WTC11 (cell line): Measurements from ENCODE around the gene XBP1. TPM values are rescaled to one million over a fixed set of nuclear protein-coding genes. Genes with fewer than 3 reads are reported as not detected.
"Not testable (repeated sequence)": the region's sequence is repeated elsewhere in the genome, so short reads cannot be mapped to it uniquely, and the experiment has no call there.

ENCODE experiments used
- ATAC-seq: fragments of 200-7000 bp; cut with Tn5 transposase; 2 replicates; pipeline ENCODE4 v1.10.0; 2021; ENCODE audit warnings: mild to moderate bottlenecking, moderate library complexity
- CTCF ChIA-PET: fragments of 300-600 bp; sonication (Branson Sonifier 250); formaldehyde crosslinking; loops from one replicate; lab custom pipeline; 2021; ENCODE audit warnings: antibody characterized with exemption; lab: Charles Lee
- POLR2A ChIA-PET: fragments of 350-600 bp; sonication (Branson Sonifier 250); formaldehyde crosslinking; loops from one replicate; lab custom pipeline; 2021; ENCODE audit warnings: antibody characterized with exemption; lab: Charles Lee
- DNase-seq: peaks from one replicate; pipeline ENCODE4 v3.0.0; 2021; ENCODE audit warnings: low spot score
- H3K27ac Mint-ChIP-seq: 2 replicates; pipeline ENCODE4 v1.8.0; 2021; ENCODE audit warnings: mixed read lengths
- H3K27me3 Mint-ChIP-seq: 2 replicates; pipeline ENCODE4 v1.8.0; 2021; ENCODE audit warnings: low read depth, mild to moderate bottlenecking, moderate library complexity, mixed read lengths
- H3K36me3 Mint-ChIP-seq: 2 replicates; pipeline ENCODE4 v1.8.0; 2021; ENCODE audit warnings: mixed read lengths
- H3K4me1 Mint-ChIP-seq: 2 replicates; pipeline ENCODE4 v1.8.0; 2022; ENCODE audit warnings: mixed read lengths
- H3K4me3 Mint-ChIP-seq: 2 replicates; pipeline ENCODE4 v1.8.0; 2021; ENCODE audit warnings: mild to moderate bottlenecking, moderate library complexity, mixed read lengths
- H3K9me3 Mint-ChIP-seq: 2 replicates; pipeline ENCODE4 v1.8.0; 2021; ENCODE audit warnings: mixed read lengths
- CBFB ChIP-seq: sonication (generic); formaldehyde crosslinking; IDR thresholded peaks from 2 replicates; pipeline ENCODE4 v1.8.1; 2022; ENCODE audit warnings: mild to moderate bottlenecking, low read depth, missing genetic modification reagents
- CREB1 ChIP-seq: sonication (generic); formaldehyde crosslinking; IDR thresholded peaks from 2 replicates; pipeline ENCODE4 v1.8.0; 2023; ENCODE audit warnings: mild to moderate bottlenecking, missing genetic modification reagents
- ETV6 ChIP-seq: sonication (generic); formaldehyde crosslinking; IDR thresholded peaks from 2 replicates; pipeline ENCODE4 v1.8.1; 2022; ENCODE audit warnings: mild to moderate bottlenecking, missing genetic modification reagents
- FOXK1 ChIP-seq: sonication (generic); formaldehyde crosslinking; IDR thresholded peaks from 2 replicates; pipeline ENCODE4 v1.8.0; 2022; ENCODE audit warnings: mild to moderate bottlenecking, moderate library complexity, missing genetic modification reagents
- GRHL2 ChIP-seq: fragments of 250-450 bp; sonication (Bioruptor Pico); IDR thresholded peaks from 2 replicates; pipeline ENCODE4 v1.8.0; 2022; ENCODE audit warnings: mild to moderate bottlenecking, moderate library complexity; ENCODE audit not compliant: insufficient replicate concordance, severe bottlenecking
- GTF2I ChIP-seq: fragments of 250-450 bp; sonication (Bioruptor Pico); conservative IDR thresholded peaks from 2 replicates; pipeline ENCODE4 v1.4.0; 2021; ENCODE audit warnings: mild to moderate bottlenecking
- IRF2 ChIP-seq: sonication (generic); formaldehyde crosslinking; IDR thresholded peaks from 2 replicates; pipeline ENCODE4 v1.8.0; 2022; ENCODE audit warnings: low read depth, missing genetic modification reagents, borderline replicate concordance
- JUN ChIP-seq: sonication (generic); formaldehyde crosslinking; IDR thresholded peaks from 2 replicates; pipeline ENCODE4 v1.8.0; 2023; ENCODE audit warnings: mild to moderate bottlenecking, missing genetic modification reagents
- MYBL2 ChIP-seq: sonication (generic); formaldehyde crosslinking; IDR thresholded peaks from 2 replicates; pipeline ENCODE4 v1.8.1; 2023; ENCODE audit warnings: mild to moderate bottlenecking, moderate library complexity, missing genetic modification reagents
- NR2C2 ChIP-seq: sonication (generic); formaldehyde crosslinking; IDR thresholded peaks from 2 replicates; pipeline ENCODE4 v1.8.0; 2022; ENCODE audit warnings: mild to moderate bottlenecking, missing genetic modification reagents
- OVOL2 ChIP-seq: fragments of 250-450 bp; sonication (Bioruptor Pico); IDR thresholded peaks from 2 replicates; pipeline ENCODE4 v1.9.0; 2021; ENCODE audit warnings: mild to moderate bottlenecking, borderline replicate concordance
- PRRX2 ChIP-seq: fragments of 250-450 bp; sonication (Bioruptor Pico); IDR thresholded peaks from 2 replicates; pipeline ENCODE4 v1.8.0; 2021; ENCODE audit warnings: mild to moderate bottlenecking
- TCF7 ChIP-seq: sonication (generic); formaldehyde crosslinking; IDR thresholded peaks from 2 replicates; pipeline ENCODE4 v1.8.0; 2022; ENCODE audit warnings: mild to moderate bottlenecking, low read depth, missing genetic modification reagents, moderate library complexity
- TEAD1 ChIP-seq: sonication (generic); formaldehyde crosslinking; IDR thresholded peaks from 2 replicates; pipeline ENCODE4 v1.8.0; 2022; ENCODE audit warnings: mild to moderate bottlenecking, missing genetic modification reagents
- TP53 ChIP-seq: sonication (generic); formaldehyde crosslinking; IDR thresholded peaks from 2 replicates; pipeline ENCODE4 v1.8.1; 2023; ENCODE audit warnings: mild to moderate bottlenecking, missing genetic modification reagents
- ZNF138 ChIP-seq: sonication (generic); formaldehyde crosslinking; conservative IDR thresholded peaks from 2 replicates; pipeline ENCODE4 v1.8.1; 2022; ENCODE audit warnings: mild to moderate bottlenecking, moderate library complexity, missing genetic modification reagents
- ZNF317 ChIP-seq: sonication (generic); formaldehyde crosslinking; IDR thresholded peaks from 2 replicates; pipeline ENCODE4 v1.8.1; 2023; ENCODE audit warnings: low read depth, mild to moderate bottlenecking, moderate library complexity, missing genetic modification reagents, borderline replicate concordance
- ZNF423 ChIP-seq: fragments of 250-450 bp; sonication (Bioruptor Pico); IDR thresholded peaks from 2 replicates; pipeline ENCODE4 v2.1.2; 2022; ENCODE audit warnings: mild to moderate bottlenecking, moderate library complexity
- total RNA-seq: library from RNA; stranded (reverse); gene quantifications from 3 replicates; pipeline ENCODE4 v1.2.3, GENCODE V29; 2021
- TF ChIP-seq, protein P1 (sequence below): sonication (generic); formaldehyde crosslinking; IDR thresholded peaks from 2 replicates; pipeline ENCODE4 v1.8.1; 2023; ENCODE audit warnings: mild to moderate bottlenecking, missing genetic modification reagents
- TF ChIP-seq, protein P2 (sequence below): sonication (generic); formaldehyde crosslinking; IDR thresholded peaks from 2 replicates; pipeline ENCODE4 v1.8.0; 2023; ENCODE audit warnings: missing genetic modification reagents
- TF ChIP-seq, protein P3 (sequence below): fragments of 250-450 bp; sonication (Bioruptor Pico); IDR thresholded peaks from 2 replicates; pipeline ENCODE4 v1.9.0; 2021; ENCODE audit warnings: mild to moderate bottlenecking
- TF ChIP-seq, protein P4 (sequence below): sonication (generic); formaldehyde crosslinking; conservative IDR thresholded peaks from 2 replicates; pipeline ENCODE4 v1.8.1; 2023; ENCODE audit warnings: mild to moderate bottlenecking, low read depth, missing genetic modification reagents, moderate library complexity

The XBP1 gene
- total RNA-seq, 1 experiment from 2014 or later: 127 TPM

DNA sequence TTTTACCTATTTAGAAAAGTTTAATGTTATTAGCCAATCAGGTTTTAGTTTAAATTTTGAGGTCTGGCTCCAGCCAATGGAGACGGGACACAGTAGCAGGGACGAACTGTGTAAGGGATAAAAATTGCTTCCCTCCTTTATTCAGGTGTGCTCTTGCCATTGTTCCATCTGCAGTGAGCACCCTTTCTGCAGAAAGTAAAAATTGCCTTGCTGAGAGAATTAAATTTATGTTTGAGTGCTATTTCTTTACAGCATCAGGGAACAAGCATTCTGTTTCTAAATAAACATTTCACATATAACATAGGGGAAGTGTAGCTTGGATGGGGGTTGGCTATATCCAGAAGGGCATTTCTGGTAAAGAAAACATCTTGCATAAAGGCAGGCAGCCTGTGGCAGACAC, 46.6 kb upstream of the XBP1 start (continued):
- TF ChIP-seq, protein P1, sequence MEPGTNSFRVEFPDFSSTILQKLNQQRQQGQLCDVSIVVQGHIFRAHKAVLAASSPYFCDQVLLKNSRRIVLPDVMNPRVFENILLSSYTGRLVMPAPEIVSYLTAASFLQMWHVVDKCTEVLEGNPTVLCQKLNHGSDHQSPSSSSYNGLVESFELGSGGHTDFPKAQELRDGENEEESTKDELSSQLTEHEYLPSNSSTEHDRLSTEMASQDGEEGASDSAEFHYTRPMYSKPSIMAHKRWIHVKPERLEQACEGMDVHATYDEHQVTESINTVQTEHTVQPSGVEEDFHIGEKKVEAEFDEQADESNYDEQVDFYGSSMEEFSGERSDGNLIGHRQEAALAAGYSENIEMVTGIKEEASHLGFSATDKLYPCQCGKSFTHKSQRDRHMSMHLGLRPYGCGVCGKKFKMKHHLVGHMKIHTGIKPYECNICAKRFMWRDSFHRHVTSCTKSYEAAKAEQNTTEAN (CRISPR knock-in tag): no peak
- TF ChIP-seq ZNF317: no peak

DNA sequence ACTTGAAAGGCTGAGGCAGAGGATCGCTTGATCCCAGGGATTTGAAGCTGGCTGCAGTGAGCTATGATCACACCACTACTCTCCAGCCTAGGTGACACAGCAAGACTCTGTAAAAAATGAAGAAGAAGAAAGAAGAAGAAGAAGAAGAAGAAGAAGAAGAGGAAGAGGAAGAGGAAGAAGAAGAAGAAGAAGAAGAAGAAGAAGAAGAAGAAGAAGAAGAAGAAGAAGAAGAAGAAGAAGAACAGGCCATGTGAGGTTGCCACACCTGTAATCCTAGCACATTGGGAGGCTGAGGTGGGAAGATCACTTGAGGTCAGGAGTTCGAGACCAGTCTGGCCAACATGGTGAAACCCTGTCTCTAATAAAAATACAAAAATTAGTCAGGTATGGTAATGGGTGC, 43.9 kb upstream of the XBP1 start:
- ATAC-seq, DNase-seq, H3K4me1 Mint-ChIP-seq, H3K36me3 Mint-ChIP-seq, H3K27ac Mint-ChIP-seq, H3K27me3 Mint-ChIP-seq, H3K4me3 Mint-ChIP-seq, POLR2A ChIA-PET: not testable (repeated sequence)
- H3K9me3 Mint-ChIP-seq: peaks cover 13% of the 10 kb centered on the region
- CTCF ChIA-PET: interaction anchor here (1.1 to 1.9 kb wide), 2 partner anchors 196 to 310 kb away, joined by 3 to 8 read pairs; no protein-coding TSS in a partner anchor

DNA sequence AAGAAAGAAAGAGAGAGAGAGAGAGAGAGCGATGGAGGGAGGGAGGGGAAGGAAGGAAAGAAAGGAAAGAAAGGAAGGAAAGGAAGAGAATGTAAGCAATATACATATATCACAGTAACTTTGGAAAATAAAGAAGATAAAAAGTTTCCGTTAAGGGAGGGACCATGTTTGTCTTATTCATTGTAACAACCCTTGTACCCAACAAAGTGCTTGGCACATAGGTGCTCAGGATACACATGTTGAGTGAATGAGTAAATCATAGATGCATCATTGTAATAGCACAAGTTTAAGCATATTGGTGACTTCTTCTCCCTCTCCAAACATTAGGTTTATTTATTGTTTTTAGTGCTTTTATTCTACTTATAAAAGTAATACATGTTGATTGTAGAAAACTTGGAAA, 43.3 kb upstream of the XBP1 start:
- peaks cover 7% of the 10 kb centered on the region for H3K36me3 Mint-ChIP-seq
- no peak overlapping the region for H3K27ac Mint-ChIP-seq
- POLR2A ChIA-PET: no interaction called here
- H3K4me3 Mint-ChIP-seq: no peak overlapping the region
- TF ChIP-seq GRHL2 (CRISPR knock-in tag) (no peak), MYBL2 (no peak), TP53 (CRISPR knock-in tag) (no peak), TEAD1 (CRISPR knock-in tag) (no peak), OVOL2 (CRISPR knock-in tag) (no peak), IRF2 (CRISPR knock-in tag) (no peak), CBFB (CRISPR knock-in tag) (no peak), PRRX2 (CRISPR knock-in tag) (no peak), TCF7 (CRISPR knock-in tag) (no peak), FOXK1 (CRISPR knock-in tag) (no peak)
- TF ChIP-seq, protein P2, sequence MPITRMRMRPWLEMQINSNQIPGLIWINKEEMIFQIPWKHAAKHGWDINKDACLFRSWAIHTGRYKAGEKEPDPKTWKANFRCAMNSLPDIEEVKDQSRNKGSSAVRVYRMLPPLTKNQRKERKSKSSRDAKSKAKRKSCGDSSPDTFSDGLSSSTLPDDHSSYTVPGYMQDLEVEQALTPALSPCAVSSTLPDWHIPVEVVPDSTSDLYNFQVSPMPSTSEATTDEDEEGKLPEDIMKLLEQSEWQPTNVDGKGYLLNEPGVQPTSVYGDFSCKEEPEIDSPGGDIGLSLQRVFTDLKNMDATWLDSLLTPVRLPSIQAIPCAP (CRISPR knock-in tag): no peak
- TF ChIP-seq, protein P1 (CRISPR knock-in tag): no peak
- TF ChIP-seq, protein P3, sequence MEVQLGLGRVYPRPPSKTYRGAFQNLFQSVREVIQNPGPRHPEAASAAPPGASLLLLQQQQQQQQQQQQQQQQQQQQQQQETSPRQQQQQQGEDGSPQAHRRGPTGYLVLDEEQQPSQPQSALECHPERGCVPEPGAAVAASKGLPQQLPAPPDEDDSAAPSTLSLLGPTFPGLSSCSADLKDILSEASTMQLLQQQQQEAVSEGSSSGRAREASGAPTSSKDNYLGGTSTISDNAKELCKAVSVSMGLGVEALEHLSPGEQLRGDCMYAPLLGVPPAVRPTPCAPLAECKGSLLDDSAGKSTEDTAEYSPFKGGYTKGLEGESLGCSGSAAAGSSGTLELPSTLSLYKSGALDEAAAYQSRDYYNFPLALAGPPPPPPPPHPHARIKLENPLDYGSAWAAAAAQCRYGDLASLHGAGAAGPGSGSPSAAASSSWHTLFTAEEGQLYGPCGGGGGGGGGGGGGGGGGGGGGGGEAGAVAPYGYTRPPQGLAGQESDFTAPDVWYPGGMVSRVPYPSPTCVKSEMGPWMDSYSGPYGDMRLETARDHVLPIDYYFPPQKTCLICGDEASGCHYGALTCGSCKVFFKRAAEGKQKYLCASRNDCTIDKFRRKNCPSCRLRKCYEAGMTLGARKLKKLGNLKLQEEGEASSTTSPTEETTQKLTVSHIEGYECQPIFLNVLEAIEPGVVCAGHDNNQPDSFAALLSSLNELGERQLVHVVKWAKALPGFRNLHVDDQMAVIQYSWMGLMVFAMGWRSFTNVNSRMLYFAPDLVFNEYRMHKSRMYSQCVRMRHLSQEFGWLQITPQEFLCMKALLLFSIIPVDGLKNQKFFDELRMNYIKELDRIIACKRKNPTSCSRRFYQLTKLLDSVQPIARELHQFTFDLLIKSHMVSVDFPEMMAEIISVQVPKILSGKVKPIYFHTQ (CRISPR knock-in tag): no peak
- TF ChIP-seq, all 79 proteins: peak for 0
- H3K9me3 Mint-ChIP-seq: peaks cover 13% of the 10 kb centered on the region
- no peak for DNase-seq
- CTCF ChIA-PET: interaction anchor here (1.9 kb wide), 1 partner anchor 197 kb away, joined by 8 read pairs; no protein-coding TSS in a partner anchor
- peaks cover 8% of the 10 kb centered on the region; the same call in 1 of the 2 replicates for H3K27me3 Mint-ChIP-seq
- H3K4me1 Mint-ChIP-seq: no peaks in the 10 kb centered on the region
- ATAC-seq: no peak

DNA sequence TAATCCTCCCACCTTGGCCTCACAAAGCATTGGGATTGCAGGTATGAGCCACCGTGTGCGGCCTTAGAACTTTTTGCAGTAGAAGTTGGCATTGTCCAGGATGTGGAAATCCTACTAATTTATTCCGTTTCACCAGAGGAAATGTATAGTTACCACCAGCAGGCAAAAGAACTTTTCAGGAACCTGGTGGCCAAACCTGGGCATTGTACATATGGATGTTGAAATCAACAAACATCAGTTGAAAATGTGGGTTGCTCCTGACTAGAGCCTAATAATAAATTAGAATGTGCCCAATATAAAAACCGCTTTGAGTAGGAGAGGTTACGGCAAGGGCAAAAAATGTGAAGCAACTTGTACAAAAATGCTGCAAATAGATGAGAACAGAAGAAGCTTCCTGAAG, 40.7 kb upstream of the XBP1 start:
- peaks cover 1% of the 10 kb centered on the region; the same call in 1 of the 2 replicates for H3K9me3 Mint-ChIP-seq
- no peak overlapping the region for H3K4me3 Mint-ChIP-seq
- no peaks in the 10 kb centered on the region for H3K36me3 Mint-ChIP-seq
- ChIA-PET CTCF (interaction anchor here (1.0 to 1.3 kb wide), 2 partner anchors 9 to 11 kb away, joined by 3 to 4 read pairs; no protein-coding TSS in a partner anchor), POLR2A (interaction anchor here (0.7 kb wide), 1 partner anchor 811 kb away, joined by 5 read pairs; no protein-coding TSS in a partner anchor)
- DNase-seq: no peak
- no peak overlapping the region for H3K27ac Mint-ChIP-seq
- peaks cover 6% of the 10 kb centered on the region; the same call in 1 of the 2 replicates for H3K27me3 Mint-ChIP-seq
- H3K4me1 Mint-ChIP-seq: peaks cover 4% of the 10 kb centered on the region; the same call in 1 of the 2 replicates
- no peak for ATAC-seq
- TF ChIP-seq ZNF138 (no peak), ZNF423 (no peak), ETV6 (no peak), JUN (CRISPR knock-in tag) (no peak), GTF2I (CRISPR knock-in tag) (no peak), CREB1 (no peak), TP53 (CRISPR knock-in tag) (no peak), MYBL2 (no peak), NR2C2 (CRISPR knock-in tag) (no peak)
- TF ChIP-seq, protein P4, sequence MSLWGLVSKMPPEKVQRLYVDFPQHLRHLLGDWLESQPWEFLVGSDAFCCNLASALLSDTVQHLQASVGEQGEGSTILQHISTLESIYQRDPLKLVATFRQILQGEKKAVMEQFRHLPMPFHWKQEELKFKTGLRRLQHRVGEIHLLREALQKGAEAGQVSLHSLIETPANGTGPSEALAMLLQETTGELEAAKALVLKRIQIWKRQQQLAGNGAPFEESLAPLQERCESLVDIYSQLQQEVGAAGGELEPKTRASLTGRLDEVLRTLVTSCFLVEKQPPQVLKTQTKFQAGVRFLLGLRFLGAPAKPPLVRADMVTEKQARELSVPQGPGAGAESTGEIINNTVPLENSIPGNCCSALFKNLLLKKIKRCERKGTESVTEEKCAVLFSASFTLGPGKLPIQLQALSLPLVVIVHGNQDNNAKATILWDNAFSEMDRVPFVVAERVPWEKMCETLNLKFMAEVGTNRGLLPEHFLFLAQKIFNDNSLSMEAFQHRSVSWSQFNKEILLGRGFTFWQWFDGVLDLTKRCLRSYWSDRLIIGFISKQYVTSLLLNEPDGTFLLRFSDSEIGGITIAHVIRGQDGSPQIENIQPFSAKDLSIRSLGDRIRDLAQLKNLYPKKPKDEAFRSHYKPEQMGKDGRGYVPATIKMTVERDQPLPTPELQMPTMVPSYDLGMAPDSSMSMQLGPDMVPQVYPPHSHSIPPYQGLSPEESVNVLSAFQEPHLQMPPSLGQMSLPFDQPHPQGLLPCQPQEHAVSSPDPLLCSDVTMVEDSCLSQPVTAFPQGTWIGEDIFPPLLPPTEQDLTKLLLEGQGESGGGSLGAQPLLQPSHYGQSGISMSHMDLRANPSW: no peak
